ENCODE measurements around the gene NFX1.
A peak's percentile ranks its signal among the peaks of the same experiment; 100 is the strongest.

Gene NFX1

DNA sequence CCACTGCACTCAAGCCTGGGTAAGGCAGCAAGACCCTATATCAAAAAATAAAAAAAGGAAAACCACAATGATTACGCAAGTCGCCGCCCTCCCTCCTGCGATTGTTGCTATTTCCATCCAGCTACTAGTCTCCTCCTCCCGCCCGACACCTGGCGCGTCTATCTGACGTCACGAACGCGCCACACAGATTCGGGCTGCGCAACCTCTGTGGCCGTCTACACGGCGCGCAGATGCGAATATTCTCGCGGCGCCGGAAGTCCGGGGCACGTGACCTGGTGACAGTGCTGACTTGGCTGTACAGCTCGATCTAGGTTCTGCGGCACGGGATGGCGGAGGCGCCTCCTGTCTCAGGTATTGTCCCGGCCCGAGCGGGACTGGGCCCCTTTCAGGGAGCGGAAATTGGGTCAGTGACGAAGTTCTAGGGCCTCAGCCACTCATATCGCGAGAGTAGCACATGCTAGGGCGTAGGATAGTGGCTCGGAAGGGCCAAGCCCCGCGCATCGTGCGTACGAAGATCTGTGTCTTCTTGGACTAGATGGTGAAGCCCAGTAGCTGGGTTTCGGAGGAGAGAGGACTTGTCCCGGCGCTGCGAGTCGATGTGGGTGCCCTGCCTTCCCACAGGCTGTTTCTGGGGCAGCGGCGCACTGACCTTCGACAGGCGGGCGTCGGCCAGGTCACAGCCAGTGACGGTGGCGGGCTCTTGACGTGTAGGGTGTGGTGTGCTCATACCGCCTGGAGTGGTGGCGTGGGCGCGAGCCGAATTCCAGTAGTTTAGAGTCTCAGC is at the start of gene NFX1:
NFX1 (plus strand) TSS at position 270 of the 784 bp plus-strand sequence; CDS start at position 327, 57 bp downstream.
- DNase-seq = peak; percentile 98

DNA sequence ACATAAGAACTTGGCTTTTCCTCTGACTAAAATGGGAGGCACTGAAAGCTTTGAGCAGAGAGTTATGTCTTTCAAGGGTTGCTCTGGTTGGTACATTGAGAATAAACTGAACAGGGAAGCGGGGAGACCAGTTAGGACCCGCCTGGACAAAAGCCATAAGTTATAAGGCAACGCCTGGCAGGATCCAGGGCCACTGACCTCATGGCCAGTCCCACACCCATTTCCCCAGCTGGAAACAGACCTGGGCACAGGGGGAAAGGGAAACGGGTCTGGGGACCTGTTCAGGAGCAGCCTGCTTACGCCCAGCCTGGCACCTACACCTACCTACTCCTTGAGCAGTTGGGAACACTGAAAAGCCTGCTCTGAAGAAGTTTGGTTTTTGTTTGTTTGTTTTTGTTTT is 49.0 kb upstream of the NFX1 start:
- no peak for DNase-seq

DNA sequence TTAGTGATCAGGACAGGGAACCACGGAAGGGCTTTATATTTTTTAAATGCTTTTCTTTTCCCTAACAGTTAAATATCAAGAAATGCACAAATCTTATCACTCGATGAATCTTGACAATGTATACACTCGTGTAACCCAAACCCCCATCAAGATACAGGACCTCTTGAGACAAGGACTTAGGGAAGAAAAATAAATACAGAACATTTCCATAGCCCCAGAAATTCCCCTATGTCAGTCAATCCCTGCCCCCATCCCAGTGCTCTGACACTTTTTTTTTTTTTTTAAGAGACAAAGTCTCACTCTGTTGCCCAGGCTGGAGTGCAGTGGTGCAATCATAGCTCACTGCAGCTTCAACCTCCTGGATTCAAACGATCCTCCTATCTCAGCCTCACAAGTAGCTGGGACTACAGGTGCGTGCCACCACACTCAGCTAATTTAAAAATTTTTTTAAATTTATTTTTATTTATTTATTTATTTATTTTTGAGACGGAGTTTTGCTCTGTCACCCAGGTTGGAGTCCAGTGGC is 47.6 kb upstream of the NFX1 start:
- DNase-seq = no peak

DNA sequence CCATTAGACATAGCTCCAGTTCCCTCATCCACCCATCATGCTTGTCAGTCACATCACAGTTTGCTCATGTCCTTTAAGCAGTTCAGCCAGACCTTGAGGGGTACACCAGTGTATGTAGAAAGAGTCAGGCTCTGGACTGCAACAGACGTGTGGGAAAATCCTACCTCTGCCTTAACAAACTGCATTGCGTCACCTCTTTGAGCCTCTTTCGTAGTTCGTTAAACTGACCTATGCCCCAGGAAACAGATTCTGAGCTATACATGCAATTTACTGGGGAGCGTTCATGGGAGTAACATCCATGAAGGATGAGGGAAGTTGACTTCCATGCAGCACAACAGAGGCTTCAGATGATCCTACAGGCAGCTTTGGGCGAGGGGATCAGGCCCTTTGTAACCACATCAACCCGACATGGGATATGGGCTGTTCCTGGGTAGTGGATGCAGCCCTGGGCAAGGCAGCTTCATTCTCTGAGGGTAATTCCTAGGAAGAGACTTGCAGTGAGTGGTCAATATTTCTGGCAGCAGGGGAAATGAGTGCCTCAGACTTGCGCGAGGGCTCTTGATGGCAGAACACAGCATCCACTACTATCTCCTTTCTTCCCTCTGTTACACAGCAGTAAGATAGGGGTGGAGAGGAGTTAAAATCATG is 46.1 kb upstream of the NFX1 start:
- DNase-seq = no peak

DNA sequence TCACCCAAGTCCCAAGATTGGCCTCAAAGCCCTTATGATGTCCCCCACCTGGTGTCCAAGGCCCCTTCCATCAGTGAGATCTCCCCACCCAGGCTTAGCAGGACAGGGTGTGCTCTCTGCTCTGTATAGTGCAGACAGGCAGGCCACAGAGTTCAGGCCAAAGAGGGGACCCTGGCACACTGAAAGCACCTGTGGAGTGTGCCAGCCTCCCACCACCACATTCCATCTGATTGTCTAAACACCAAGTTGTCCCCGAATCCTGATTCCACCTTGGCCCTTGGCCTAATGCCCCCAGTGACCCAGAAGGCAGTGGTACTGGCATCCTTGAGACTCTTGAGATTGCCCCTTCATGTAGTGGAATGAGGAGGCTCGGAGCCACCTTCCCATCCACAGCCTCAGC is 45.0 kb upstream of the NFX1 start:
- no peak for DNase-seq

DNA sequence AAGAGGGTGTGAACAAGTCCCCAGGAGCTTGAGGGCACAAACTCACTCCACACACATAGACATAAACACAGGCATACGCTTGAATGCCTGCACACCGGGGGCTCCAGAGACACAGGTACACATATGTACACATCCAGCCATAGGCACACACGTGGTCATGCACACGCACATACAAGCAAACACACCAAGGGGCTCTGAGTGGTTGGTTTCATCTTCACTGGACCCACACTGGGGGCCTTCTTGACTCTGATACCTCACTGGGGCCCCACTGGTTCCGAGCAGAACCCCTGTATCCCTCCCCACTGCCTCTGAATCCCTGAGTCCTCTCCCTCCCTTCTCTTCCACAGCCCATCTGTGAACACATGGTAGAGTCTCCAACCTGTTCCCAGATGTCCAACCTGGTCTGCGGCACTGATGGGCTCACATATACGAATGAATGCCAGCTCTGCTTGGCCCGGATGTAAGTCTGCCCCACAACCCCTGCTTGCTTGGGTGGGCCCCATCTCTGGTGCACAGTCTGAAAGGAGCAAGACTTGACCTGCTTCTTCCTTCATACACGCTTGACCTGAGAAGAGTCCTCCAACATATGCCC is 44.0 kb upstream of the NFX1 start:
- DNase-seq = no peak

DNA sequence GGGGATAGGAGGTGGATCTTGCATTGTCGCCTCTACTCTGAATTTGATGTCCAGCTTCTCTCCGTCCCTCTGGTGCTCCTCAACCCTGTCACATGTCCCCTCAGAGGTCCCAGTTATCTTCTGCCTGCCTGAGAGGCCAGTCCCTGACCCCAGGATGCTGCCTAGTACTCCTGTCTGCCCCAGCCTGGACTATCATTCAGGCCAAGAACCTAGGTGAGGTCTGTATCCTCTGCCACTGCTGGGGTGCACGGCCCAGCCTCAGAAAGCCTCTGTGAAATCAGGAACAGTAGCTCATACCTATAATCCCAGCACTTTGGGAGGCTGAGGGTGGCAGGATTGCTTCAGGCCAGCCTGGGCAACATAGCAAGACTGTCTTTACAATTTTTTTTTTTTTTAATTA is 41.7 kb upstream of the NFX1 start:
- DNase-seq = no peak

DNA sequence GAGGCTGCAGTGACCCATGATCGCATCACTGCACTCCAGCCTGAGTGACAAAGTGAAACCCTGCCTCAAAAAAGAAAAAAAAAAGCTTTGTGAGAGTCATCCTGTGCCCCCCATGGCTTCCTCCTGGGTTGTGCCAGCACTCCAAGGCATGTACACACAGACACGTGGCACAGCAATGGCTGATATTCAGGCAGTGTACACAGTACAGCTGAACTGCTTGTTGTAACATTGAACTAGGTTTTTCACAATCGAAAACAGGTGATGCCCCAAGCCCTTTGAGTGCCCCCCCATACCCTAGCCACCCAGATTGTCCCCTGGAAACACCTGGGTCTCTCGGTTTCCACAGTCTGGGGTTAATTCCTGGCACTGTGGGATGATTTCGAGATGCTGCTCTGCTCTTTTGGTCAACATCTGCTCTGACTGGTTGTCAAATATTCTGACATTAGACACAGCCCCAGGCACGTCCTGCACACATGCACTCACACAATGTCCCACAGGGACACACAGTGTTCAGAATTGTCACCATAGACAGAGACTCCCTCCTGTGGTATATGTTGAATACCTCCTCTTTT is 41.1 kb upstream of the NFX1 start:
- no peak for DNase-seq

DNA sequence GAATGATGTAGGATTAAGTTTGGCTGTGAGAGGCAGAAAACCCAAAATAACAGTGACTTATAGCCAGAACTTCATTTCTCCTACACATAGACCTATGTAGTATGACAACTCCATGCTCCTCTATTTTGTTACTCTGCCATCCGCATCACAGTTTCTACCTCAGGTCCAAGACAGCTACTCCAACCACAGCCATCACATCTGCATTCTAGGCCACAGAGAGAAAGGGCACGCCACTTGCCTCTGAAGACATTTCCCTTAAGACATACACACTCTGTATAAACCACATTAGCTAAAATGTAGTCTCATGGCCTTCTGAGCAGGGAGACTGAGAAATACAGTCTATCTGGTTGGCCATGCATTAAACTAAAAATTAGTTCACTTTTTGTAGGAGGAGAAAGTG is 40.3 kb upstream of the NFX1 start:
- no peak for DNase-seq

DNA sequence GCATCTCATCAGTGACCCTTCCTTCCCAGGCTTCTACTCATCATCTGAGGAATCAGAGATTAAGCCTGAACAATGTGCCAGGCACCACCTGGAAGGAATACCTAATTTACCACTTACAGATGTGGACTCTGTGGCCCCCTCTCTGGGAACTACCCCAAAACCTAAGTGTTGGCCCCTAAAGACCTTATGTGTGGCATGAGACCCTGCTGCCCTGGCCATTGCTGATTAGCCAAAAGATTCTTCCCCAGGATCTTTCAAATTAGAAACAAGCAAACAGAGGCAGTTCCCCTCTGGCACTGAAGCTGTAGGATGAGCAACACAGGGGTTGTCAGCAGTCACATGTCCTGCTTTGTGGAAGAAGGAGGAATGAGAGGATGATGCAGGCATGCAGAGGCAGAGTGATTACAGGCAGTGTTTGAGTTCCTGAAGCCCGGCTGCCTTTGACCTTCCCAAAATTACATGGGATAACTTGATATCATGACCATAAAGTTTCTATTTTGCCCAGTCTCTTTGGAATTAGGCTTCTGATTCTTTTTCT is 39.8 kb upstream of the NFX1 start:
- no peak for DNase-seq

DNA sequence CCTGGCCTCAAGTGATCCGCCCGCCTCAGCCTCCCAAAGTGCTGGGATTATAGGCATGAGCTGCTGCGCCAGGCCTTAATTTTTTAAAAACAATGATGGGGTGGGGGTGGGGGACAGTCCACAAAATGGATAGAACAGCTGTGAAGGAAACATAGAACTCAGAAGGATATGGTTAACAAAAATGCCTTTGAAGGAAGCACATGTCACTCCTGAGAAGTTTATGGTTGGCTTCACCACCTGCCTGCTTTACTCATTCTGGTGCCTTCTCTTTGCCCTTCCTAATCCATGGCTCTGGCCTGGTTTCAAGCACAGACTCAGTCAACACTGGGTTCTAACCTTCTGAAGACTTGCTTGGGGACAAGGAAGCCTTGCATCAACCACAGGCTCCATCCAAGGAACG is 36.1 kb upstream of the NFX1 start:
- no peak for DNase-seq

DNA sequence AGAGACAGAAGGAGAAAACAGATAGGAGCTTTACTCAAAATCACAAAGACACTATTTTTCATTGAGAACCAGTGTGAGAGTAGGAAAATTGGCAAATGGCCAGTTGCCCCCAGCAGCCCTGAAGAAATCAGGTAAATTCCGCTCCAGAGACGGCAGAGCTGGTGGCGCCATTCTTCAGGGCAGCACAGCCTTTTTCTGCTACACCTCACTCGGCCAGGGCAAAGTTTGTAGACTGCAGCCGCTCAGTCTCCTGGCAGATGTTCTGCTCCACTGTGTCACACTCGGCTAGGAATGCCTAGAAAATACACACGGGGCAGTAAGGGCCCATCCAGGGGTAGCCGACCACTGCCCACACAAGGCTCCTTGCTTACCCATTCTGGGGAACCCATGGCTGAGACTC is 35.3 kb upstream of the NFX1 start:
- DNase-seq = no peak

DNA sequence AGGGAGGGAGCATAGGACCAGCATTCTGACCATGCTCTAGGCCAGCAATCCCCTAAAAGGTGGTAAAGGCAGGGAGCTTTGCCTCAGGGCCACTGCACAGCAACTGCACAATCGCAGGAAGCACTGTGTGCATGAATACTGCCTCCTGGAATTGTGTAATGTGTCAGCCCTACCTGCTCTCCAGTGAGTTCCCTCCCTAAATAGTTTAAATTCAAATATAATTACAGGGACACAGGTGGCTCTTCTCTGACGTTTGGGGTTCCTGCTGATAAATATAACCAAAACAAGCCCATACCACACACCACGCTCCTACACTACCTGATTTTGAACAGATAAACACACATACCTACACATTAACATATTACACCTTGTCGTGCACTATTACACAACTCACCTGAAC is 34.8 kb upstream of the NFX1 start:
- DNase-seq = no peak

DNA sequence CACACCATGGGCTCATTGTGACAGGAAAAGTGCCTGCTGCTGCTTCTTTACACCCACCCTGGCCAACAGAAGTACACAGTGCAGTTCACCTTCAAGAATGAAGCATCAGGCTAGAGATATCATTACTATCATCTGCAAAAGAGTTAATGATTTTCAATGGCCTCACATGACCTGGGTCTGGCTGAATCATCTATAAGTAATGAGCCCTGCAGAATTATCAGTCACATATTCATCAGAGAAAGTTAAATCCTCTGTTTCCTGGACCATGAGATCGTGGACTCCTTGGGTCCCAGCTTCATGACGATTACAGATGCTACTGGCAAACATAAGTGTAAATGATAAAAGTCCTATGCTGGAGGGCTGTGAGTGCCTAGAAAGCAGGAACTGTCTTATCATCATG is 34.1 kb upstream of the NFX1 start:
- no peak for DNase-seq

DNA sequence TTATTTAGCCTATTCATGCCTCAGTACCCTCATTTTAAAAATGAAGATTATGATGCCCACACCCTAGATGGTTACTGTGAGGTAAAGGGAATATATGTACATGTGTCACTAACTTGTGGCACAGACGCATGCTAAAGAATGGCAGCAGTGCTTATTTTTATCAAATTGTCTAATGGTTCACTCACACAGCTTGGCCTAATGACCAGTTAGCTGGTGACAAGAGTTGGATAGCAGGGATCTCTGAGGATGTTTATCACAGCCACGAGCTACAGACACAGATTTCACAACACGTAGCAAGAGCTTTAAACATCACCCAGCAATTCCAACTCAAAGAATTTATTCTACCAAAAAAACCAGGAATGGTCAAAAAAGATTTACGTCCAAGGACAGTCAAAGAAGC is 33.0 kb upstream of the NFX1 start:
- DNase-seq = no peak

DNA sequence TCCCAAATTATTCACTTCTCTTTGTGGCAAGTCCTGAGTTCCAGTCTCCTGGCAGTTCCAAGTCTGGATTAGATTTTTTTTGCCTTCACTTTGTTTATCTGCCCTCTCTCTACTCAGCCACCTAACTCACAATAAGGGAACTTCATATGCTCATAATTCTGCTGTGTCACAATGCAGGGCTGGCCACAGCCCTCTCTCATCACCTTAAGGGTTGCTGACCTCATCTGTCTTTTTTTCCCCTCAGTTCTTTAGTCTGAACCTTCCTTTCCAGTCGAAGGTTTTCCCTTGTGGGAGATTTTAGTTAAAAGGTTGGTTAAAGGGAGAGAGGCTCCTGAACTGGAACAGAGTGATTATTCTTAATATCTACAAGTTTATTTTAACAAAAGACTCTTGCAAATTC is 29.9 kb upstream of the NFX1 start:
- no peak for DNase-seq

DNA sequence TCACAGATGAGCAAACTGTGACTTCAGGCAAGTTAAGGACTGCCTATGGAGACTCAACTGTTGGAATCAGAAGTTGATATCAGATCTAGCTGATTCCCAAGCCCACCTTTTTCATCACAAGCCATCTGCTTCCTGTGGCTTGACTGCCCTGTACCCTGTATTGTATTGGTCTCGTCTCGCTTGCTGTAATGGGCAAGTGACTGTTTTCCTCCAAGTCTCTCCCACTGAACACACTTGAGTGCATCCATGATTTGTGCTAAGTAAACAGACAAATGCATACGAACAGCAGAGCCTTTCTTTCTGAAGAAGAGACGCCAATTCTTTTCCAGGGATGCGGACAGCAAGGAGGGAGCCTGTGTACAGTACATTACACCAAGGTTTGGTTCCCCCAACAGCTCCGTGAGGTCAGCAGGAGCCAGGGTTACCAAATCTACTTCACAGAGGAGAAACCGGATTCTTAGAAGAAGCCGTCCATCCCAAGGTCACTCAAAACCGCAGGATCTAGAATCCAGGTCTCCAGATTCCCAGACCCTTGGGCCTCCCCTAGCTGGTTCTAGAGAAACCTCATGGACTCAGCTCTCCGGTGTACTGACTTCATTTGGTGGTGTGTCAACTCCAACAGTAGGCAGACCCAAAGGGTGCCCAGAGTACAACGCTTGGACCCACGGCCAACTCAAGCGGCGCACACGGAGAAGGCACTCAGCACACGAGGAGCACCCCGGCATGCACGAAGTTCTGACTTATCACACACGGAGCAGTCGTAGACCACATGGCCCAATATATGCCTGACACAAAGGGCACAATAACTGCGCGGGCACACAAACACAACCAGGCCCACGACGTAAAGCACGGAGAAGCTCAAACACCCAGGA is 26.9 kb upstream of the NFX1 start:
- no peak for DNase-seq

DNA sequence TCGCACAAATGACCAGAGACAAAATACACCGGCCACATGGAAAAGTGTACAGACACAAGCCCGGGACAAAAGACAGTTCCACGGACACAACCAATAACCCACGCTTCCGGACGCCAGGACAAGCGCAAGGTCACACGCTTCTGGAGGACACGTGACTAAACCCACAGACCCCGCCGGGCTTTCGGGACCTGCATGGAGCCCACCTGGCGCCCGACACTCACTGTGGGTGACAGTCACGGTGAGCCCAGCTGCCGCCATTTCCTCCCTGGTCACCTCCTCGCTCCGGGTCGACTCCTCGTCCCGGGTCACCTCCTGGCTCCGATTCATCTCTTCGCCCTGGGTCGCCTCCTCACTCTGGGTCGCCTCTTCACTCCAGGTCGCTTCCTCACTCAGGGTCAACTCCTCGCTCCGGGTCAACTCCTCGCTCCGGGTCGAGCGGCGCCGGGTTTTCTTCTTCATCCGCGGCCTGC is 26.3 kb upstream of the NFX1 start:
- DNase-seq = no peak

DNA sequence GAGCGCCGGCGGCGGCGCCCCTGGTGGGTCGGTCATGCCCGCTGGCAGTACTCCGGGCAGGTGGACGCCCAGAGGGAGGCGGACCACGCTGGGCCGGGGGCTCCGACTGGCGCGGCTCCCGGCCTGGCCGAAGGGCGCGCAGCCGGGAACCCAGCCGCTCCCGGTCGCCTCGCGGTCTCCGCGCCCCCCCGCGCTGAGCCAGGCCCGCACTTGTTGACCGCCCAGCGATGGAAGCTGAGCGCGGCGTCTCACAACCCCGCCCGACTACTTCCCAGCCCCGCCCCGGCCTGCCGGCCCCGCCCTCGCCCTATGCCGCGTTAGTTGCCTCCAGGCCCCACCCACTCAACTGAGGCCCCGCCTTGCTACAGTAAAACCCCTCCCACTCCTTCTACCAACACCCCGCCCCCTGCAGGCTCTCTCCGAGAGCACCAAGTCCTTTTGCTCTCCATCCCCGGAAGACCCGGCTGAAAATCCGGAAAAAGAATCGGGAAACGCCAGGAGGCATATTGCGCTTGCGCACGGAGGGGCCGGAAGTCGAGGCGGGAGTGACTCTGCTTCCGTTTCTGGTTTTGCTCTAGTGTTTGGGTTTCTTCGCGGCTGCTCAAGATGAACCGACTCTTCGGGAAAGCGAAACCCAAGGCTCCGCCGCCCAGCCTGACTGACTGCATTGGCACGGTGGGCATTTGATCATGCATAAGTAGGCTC is 25.7 kb upstream of the NFX1 start, which contains the start of the genes BAG1 and CHMP5:
BAG1 (minus strand) TSS at position 236 of the 705 bp plus-strand sequence.
CHMP5 (plus strand) TSS at position 577 of the 705 bp plus-strand sequence; CDS start at position 607, 30 bp downstream.
- DNase-seq = peak; percentile 100

DNA sequence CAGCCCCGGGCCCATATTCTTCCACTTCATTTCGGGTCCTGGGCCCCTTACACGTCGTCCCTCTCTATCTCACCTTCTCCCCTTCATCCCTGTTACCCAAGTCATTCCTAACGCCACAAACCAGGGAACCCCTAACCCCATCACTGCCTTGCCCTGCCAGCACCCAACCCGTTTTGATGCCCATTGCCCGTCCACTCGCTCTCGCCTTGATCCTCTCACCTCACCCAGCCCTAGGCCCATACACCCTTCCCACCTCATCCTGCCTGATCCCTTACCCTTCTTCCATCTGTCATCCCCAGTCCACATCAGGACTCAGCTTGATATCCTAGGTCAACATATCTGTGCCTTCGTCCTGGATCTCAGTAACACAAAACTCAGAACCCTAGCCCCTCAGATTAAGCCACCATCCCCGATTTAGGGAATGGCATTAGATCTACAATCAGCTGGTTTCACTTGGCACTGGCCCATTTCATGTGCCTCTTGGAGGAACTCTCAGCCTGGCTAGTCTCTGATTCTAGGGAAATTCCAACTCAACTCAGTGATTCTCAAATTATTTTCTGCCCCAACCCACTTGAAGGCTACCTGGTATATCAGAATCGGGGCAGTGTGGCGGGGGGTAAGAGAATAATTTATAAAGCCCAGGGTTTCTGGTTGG is 25.0 kb upstream of the NFX1 start:
- no peak for DNase-seq

Data from activated CD8-positive, alpha-beta memory T cell treated with anti-CD3 and anti-CD28 coated beads for 24 hours (primary cell).